ENCODE data around the gene EGFL6.
"Not testable (repeated sequence)": the region's sequence is repeated elsewhere in the genome, so short reads cannot be mapped to it uniquely, and the experiment has no call there.

Gene EGFL6

DNA sequence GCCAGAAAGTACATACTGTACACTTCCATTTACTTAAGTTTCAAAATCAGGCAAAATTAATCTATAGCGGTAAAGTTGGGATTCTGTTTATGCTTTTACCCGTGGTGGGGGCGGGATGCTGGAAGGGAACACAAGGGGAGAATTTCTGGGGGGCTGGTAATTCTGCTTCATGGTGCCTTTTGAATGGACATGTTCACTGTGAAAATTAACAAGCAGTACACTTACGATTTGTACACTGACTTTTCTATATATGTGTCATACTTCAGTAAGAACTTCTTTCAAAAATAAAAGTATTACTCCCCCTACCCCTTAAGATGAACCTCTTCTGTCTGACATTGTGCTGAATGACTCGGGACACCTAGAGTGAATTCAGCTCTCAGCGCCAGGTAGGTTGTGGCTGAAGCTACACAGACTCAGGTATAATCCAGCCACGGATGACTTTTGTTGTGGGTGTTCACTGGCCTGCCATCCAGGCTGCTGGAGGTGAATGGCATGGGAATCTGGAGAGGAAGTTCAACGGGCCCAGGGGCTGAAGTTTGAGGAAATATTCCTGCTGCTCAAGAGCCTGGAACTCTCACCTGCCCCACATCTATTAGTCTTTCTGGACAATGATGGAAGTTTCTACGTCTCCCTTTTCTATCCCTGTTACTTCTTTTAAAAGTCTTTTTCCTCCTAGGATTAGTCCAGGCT, 76.2 kb downstream of the EGFL6 start:
- H3K27ac ChIP-seq = no peak overlapping the region
- TF ChIP-seq, protein P1, sequence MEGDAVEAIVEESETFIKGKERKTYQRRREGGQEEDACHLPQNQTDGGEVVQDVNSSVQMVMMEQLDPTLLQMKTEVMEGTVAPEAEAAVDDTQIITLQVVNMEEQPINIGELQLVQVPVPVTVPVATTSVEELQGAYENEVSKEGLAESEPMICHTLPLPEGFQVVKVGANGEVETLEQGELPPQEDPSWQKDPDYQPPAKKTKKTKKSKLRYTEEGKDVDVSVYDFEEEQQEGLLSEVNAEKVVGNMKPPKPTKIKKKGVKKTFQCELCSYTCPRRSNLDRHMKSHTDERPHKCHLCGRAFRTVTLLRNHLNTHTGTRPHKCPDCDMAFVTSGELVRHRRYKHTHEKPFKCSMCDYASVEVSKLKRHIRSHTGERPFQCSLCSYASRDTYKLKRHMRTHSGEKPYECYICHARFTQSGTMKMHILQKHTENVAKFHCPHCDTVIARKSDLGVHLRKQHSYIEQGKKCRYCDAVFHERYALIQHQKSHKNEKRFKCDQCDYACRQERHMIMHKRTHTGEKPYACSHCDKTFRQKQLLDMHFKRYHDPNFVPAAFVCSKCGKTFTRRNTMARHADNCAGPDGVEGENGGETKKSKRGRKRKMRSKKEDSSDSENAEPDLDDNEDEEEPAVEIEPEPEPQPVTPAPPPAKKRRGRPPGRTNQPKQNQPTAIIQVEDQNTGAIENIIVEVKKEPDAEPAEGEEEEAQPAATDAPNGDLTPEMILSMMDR (conservative IDR thresholded peaks at IDR 0.05) = no peak

DNA sequence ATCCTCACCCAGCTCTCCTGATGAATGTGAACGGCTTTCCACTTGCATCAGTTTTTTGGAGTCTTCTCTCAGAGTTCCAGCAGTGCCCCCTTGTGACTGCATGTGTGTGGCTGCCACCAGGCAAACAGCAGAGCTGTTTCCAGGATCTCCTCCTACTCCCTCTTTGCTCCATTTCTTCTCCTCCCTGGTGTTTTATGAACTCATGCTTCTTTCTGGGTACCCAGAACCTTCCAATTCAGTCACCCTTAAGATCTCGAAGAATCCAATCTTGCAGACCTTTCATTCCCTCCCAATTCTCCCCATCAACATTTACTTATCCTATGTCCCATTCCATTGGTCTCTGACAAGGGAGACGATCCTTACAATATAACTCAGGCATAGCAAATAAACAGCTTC, 76.8 kb downstream of the EGFL6 start:
- H3K27ac ChIP-seq = no peak overlapping the region
- TF ChIP-seq, protein P1 (conservative IDR thresholded peaks at IDR 0.05) = peak; percentile 78

DNA sequence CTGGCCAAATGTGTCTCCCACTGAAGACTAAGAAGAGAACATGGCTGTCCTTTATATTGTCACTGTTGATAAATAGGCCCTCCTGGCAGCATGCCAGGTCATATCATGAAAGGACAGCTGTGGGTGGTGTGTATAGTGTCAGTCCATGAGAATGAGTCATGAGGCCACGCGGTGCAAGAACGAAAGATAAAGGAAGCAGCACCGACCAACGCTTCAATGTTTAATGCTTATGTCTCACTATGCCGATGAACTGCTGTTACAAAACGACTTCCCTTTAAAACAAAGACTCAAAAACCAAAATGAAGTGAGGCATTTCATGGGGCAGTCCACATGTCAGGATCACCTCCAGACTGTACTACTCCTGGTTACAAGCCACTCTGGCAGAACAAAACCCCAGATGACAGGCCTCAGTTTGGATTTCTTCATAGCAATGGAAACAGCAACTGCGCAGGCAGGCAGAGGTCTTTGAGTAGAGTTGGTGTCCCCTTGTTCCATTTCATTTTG, 78.4 kb downstream of the EGFL6 start:
- H3K27ac ChIP-seq = no peak overlapping the region
- TF ChIP-seq, protein P1 (conservative IDR thresholded peaks at IDR 0.05) = no peak

DNA sequence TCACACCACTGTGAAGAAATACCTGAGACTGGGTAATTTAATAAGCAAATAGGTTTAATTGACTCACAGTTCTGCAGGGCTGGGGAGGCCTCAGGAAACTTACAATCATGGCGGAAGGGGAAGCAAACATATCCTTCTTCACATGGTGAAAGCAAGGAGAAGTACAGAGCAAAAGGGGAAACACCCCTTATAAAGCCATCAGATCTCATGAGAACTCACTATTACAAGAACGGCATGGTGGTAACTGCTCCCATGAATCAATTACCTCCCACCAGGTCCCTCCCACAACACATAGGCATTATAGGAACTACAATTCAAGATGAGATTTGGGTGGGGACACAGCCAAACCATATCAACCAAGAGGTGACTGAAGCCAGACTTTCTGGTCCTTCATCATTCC, 78.9 kb downstream of the EGFL6 start:
- H3K27ac ChIP-seq = not testable (repeated sequence)

DNA sequence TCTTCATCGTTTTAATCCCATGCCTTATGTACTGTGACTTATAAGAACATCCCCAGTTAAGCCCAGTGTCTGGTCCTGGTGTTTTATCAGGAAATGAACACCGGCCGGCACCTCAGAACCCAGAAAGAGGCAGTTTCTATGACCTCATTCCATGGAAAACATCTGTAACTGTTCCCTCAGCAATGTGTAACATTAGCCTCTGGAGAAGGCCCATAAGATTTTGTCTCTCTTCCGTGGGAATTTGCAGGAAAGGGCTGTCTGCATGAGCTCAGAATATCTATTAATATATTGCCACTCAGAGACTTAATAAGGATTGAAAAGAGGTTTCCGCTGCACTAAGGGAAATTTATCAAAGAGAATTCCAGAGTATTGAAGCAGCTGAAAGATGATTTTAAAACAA, 80.4 kb downstream of the EGFL6 start:
- no peak overlapping the region for H3K27ac ChIP-seq
- TF ChIP-seq, protein P1 (conservative IDR thresholded peaks at IDR 0.05) = no peak

DNA sequence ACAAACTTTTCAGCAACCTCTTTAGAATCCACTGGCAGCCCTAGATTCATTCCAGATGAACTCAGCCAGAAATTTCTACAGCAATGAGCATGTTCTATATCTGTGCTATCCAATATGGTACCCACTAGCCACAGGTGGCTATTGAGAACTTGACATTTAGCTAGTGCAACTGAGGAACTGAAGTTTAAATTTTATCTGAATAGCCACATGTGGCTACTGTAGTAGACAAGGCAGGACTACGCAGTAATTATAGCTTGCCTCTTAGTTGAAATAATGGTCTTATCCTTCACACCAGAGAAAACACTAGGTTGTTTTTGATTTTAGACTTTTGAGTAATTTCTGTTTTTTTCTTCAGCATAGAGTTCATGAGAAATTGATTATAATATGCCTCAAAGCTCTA, 80.9 kb downstream of the EGFL6 start:
- TF ChIP-seq, protein P1 (conservative IDR thresholded peaks at IDR 0.05) = no peak
- H3K27ac ChIP-seq = no peak overlapping the region

DNA sequence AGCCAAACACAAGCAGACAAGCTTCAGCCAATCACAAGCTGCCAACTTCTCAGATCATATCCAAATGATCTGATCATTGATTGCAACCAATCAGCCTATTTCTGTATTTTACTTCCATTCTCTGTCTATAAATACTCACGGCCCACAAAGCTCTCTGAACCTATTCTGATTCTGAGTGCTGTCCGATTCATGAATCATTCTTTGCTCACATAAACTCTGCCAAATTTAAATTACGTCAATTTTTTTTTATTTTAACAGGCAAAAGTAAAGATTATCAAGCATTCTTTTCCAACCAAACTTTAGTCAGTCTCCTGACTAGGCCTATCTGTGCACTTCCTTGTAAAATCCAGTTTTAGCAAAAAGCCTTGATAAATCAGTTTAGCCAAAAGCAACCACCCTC, 81.7 kb downstream of the EGFL6 start:
- H3K27ac ChIP-seq = no peak overlapping the region
- TF ChIP-seq, protein P1 (conservative IDR thresholded peaks at IDR 0.05) = no peak

DNA sequence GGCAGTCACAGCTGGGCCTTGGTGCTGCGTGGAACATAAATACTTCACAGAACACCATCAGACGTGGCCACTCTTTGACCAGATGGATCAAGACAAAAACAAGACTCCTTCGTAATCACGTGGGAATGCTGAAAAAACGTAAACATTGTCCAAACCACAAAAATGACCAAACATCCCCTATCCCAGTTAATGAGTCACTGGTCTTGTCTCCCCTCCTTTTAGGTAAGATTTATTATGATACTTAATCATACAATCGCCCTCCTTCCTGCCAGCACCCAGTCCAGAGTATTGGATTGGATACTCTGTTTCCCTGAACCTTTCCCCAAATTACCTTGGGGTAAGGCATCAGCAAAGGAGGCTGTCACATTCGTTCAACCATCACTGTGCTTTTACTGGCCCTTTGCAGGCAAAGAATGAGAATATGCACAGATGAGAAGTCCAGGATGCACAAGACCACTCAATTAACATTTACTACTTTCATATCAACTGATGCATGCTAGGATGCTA, 82.9 kb downstream of the EGFL6 start:
- TF ChIP-seq, protein P1 (conservative IDR thresholded peaks at IDR 0.05) = no peak
- H3K27ac ChIP-seq = peak overlapping the region; percentile 74

Data from VCaP (cell line).